NCI-H2171 treated with DMSO at 0.1 percent for 48 hours (cell line): ENCODE results near the gene OR2K2.
"Not testable (repeated sequence)": the region's sequence is repeated elsewhere in the genome, so short reads cannot be mapped to it uniquely, and the experiment has no call there.

Experiments
- DNase-seq: peaks from one replicate; lab custom pipeline; 2025; lab: John Stamatoyannopoulos, UW

Gene OR2K2

GRCh38 chr9:111297066-111297824 is 32.8 kb downstream of the OR2K2 start:
- no peak for DNase-seq

- DNase-seq, result no peak
These were observed 35.2 kb downstream of the OR2K2 start for GRCh38 chr9:111294691-111295451.

DNA sequence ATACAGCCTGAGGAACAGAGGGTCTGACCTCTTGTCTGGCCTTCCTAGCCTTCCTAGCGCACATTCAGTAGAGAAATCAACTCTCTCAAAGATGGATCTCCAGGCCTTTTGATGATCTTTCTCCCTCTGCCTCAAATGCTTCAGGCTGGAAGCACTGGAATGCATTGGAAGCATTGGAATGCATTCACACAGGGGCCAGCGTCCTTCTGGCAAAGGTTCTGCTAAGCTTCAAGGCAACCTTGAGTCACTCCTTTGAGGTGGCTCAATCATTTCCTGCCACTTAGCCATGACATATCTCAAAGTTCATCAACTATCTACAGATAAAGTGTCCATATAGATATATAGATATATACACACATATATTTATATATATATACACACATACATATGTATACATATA is 42.9 kb downstream of the OR2K2 start:
- no peak for DNase-seq

DNA sequence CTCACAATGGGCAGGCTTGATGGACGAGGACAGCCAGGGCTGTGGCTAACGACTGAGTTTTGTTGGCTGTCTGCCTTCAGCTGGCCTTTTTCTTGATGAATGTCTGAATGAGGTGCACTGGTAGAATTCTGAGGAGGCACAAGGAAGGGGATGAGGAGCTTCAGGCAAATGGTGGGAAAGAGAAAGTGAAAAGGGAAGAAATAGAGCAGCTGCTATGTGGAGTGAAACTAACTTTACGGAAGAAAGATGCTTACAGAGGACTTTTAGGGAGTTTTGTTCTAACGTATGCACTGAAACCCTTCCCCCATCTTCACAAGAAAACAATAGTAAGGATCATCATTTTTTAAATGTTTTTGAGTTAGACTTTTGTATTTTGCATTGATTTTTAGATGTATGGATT is 45.3 kb downstream of the OR2K2 start:
- DNase-seq, result no peak

GRCh38 chr9:111282845-111283244 is 47.2 kb downstream of the OR2K2 start:
- DNase-seq, result no peak

- not testable (repeated sequence) for DNase-seq
These were observed 49.2 kb downstream of the OR2K2 start for GRCh38 chr9:111280795-111281194.
